OCI-M2 (cell line): ENCODE data around the gene IREB2.
"Not testable (repeated sequence)": the region's sequence is repeated elsewhere in the genome, so short reads cannot be mapped to it uniquely, and the experiment has no call there.

Source experiments
- DNase-seq: peaks from one replicate; lab custom pipeline; 2025; ENCODE audit not compliant: unreplicated experiment; lab: John Stamatoyannopoulos, UW

IREB2 gene

GRCh38 chr15:78461171-78461888 is 23.3 kb downstream of the IREB2 start:
- DNase-seq, result no peak

- DNase-seq, result no peak
These were observed 31.0 kb downstream of the IREB2 start for GRCh38 chr15:78469031-78469430.

GRCh38 chr15:78477295-78477694 is 39.3 kb downstream of the IREB2 start:
- DNase-seq, result no peak

- no peak for DNase-seq
These were observed 41.6 kb downstream of the IREB2 start for GRCh38 chr15:78479650-78480049.

- no peak for DNase-seq
These were observed 43.9 kb downstream of the IREB2 start for GRCh38 chr15:78481917-78482316.

GRCh38 chr15:78492872-78493271 is 54.9 kb downstream of the IREB2 start:
- DNase-seq, result no peak

- no peak for DNase-seq
These were observed 63.8 kb downstream of the IREB2 start for GRCh38 chr15:78501857-78502256.

- no peak for DNase-seq
These were observed 64.6 kb downstream of the IREB2 start for GRCh38 chr15:78502641-78503040.

- peak; percentile 57 for DNase-seq
These were observed 69.2 kb downstream of the IREB2 start, which contains the start of gene HYKK for GRCh38 chr15:78506971-78507830. TSS of gene HYKK (plus strand) at chr15:78507577. CDS start at chr15:78513089, 5,512 bp downstream.

- DNase-seq, result no peak
These were observed 69.8 kb downstream of the IREB2 start for GRCh38 chr15:78507831-78508160.

- no peak for DNase-seq
These were observed 70.3 kb downstream of the IREB2 start for GRCh38 chr15:78508272-78508671.

GRCh38 chr15:78509726-78510312 is 71.8 kb downstream of the IREB2 start:
- DNase-seq, result no peak

- DNase-seq, result not testable (repeated sequence)
These were observed 82.0 kb downstream of the IREB2 start for GRCh38 chr15:78520035-78520434.

- DNase-seq, result no peak
These were observed 86.2 kb downstream of the IREB2 start for GRCh38 chr15:78524230-78524629.

GRCh38 chr15:78527325-78527724 is 89.3 kb downstream of the IREB2 start:
- no peak for DNase-seq

- no peak for DNase-seq
These were observed 95.3 kb downstream of the IREB2 start for GRCh38 chr15:78533331-78533730.

GRCh38 chr15:78536134-78536533 is 98.1 kb downstream of the IREB2 start:
- DNase-seq, result no peak

- DNase-seq, result no peak
These were observed 99.4 kb downstream of the IREB2 start for GRCh38 chr15:78537266-78537905.

GRCh38 chr15:78538358-78538757 is 100.3 kb downstream of the IREB2 start:
- no peak for DNase-seq

GRCh38 chr15:78539464-78540140 is 101.6 kb downstream of the IREB2 start:
- DNase-seq, result not testable (repeated sequence)
